HepG2 (cell line): Measurements from ENCODE around the gene GNA12. TPM values are rescaled to one million over a fixed set of nuclear protein-coding genes. Genes with fewer than 3 reads are reported as not detected.

Experiments
- ATAC-seq: fragments of 200-7000 bp; cut with Tn5 transposase; 3 replicates; pipeline ENCODE4 v1.9.1; 2020; ENCODE audit warnings: mild to moderate bottlenecking, moderate library complexity
- BruUV-seq: library from RNA; stranded (reverse); fragments of 400-500 nt; replicated peaks from 2 replicates; lab custom pipeline; 2021; lab: Mats Ljungman, UMichigan
- CTCF ChIA-PET: fragments of 300-600 bp; formaldehyde crosslinking; extraction: SDS; loops from one replicate; lab custom pipeline; 2021; ENCODE audit warnings: low total read pairs, inconsistent platforms, low intra/inter-chr PET ratio; lab: Yijun Ruan, JAX
- POLR2A ChIA-PET: fragments of 350-600 bp; sonication (Branson Sonifier 250); formaldehyde crosslinking; loops from one replicate; lab custom pipeline; 2020; ENCODE audit warnings: antibody characterized with exemption, inconsistent platforms; lab: Yijun Ruan, JAX
- DNase-seq: peaks from one replicate; pipeline ENCODE4 v3.0.0-alpha.2; 2015; ENCODE audit warnings: low spot score
- FAIRE-seq: peaks from 3 replicates; lab custom pipeline; 2011; peaks lifted over from hg19 to GRCh38; lab: Jason Lieb, UNC
- H2AFZ ChIP-seq: one replicate; pipeline ENCODE4 v1.6.1; 2011; ENCODE audit warnings: low read length, inconsistent platforms
- H3K27ac ChIP-seq: fragments of 300-600 bp; 3 replicates; pipeline ENCODE4 v1.8.0; 2011; ENCODE audit warnings: mixed run types, mild to moderate bottlenecking, mixed read lengths, low read length, inconsistent platforms; ENCODE audit not compliant: insufficient read depth; ENCODE audit errors: extremely low read length
- H3K27me3 ChIP-seq, 2 experiments: fragments of 200-600 bp in 1 of 2; 2 replicates in 1 of 2; 3 replicates in 1 of 2; pipeline versions ENCODE4 v1.6.0 to v1.8.0; 2011; ENCODE audit warnings: low read length in 2 of 2, mild to moderate bottlenecking in 2 of 2, moderate library complexity in 2 of 2, inconsistent platforms in 1 of 2; ENCODE audit not compliant: insufficient read depth in 2 of 2, control insufficient read depth in 1 of 2
- H3K36me3 ChIP-seq, 2 experiments: fragments of 200-600 bp in 1 of 2; replicated peaks in 1 of 2; 2 replicates in 1 of 2; 3 replicates in 1 of 2; pipeline versions ENCODE4 v1.5.1 to v1.8.0; 2011; ENCODE audit warnings: low read length in 2 of 2, inconsistent platforms in 1 of 2; ENCODE audit not compliant: insufficient read depth in 2 of 2, control insufficient read depth in 1 of 2
- H3K4me1 ChIP-seq: 2 replicates; pipeline ENCODE4 v1.5.1; 2012; ENCODE audit warnings: low read length, inconsistent platforms; ENCODE audit not compliant: insufficient read depth
- H3K4me2 ChIP-seq: 2 replicates; pipeline ENCODE4 v1.6.0; 2011; ENCODE audit warnings: low read depth, low read length, inconsistent platforms
- H3K4me3 ChIP-seq, 3 experiments: fragments of 200-600 bp in 1 of 3; sonication (generic), shearing (Covaris generic) in 1 of 3; replicated peaks in 1 of 3; 2 replicates each; pipeline ENCODE4 v1.5.1; 2011 to 2016; ENCODE audit warnings: low read length in 3 of 3, inconsistent platforms in 2 of 3, low read depth in 2 of 3, mild to moderate bottlenecking in 2 of 3, control low read depth in 1 of 3, mixed read lengths in 1 of 3; ENCODE audit not compliant: insufficient read depth in 1 of 3
- H3K79me2 ChIP-seq: one replicate; pipeline ENCODE4 v1.6.1; 2011; ENCODE audit warnings: low read length, inconsistent platforms; ENCODE audit not compliant: insufficient read depth
- H3K9ac ChIP-seq: 2 replicates; pipeline ENCODE4 v1.6.0; 2011; ENCODE audit warnings: mild to moderate bottlenecking, low read depth, low read length, inconsistent platforms; ENCODE audit not compliant: insufficient read depth
- H3K9me3 ChIP-seq: 2 replicates; pipeline ENCODE4 v1.5.1; 2012; ENCODE audit warnings: mild to moderate bottlenecking, low read length
- H4K20me1 ChIP-seq: 2 replicates; pipeline ENCODE4 v1.6.0; 2011; ENCODE audit warnings: inconsistent platforms, mild to moderate bottlenecking, low read length, moderate library complexity; ENCODE audit not compliant: insufficient read depth
- HMGA1 ChIP-seq: sonication (generic); formaldehyde crosslinking; conservative IDR thresholded peaks from 2 replicates; pipeline ENCODE4 v1.4.0; 2020; ENCODE audit warnings: missing genetic modification reagents
- LCORL ChIP-seq, 2 experiments: fragments of 450-650 bp in 1 of 2; sonication (generic) in 1 of 2; formaldehyde crosslinking in 1 of 2; IDR thresholded peaks; 2 replicates each; pipeline versions ENCODE4 v1.5.0 to v1.6.1; 2017 to 2020; ENCODE audit warnings: antibody characterized with exemption in 1 of 2, missing genetic modification reagents in 1 of 2
- REPIN1 ChIP-seq: sonication (generic); formaldehyde crosslinking; IDR thresholded peaks from 2 replicates; pipeline ENCODE4 v1.8.0; 2022; ENCODE audit warnings: missing genetic modification reagents, low read depth, mild to moderate bottlenecking, borderline replicate concordance
- ZNF329 ChIP-seq: sonication (generic); formaldehyde crosslinking; IDR thresholded peaks from 2 replicates; pipeline ENCODE4 v1.9.0; 2021; ENCODE audit warnings: low read depth, mild to moderate bottlenecking, missing genetic modification reagents
- whole genome bisulfite sequencing: methylation state at CpG from one replicate; pipeline ENCODE4 v1.1.6; 2017; ENCODE audit warnings: low lambda C conversion rate; 5-methylcytosine and 5-hydroxymethylcytosine counted together
- in situ Hi-C: cut with HindIII; loops from 2 replicates; pipeline ENCODE4 v1.10.0; 2017; ENCODE audit warnings: low pct_unique_long_range_greater_than_20kb; ENCODE audit not compliant: extremely low pct_ligation_motif_present
- intact Hi-C: fragments of 100-400 bp; cut with micrococcal nuclease; formaldehyde crosslinking; loops from one replicate; pipeline ENCODE4 v1.10.0; 2022; ENCODE audit not compliant: unreplicated experiment
- polyA plus RNA-seq, 8 experiments: library from polyadenylated mRNA; depleted of rRNA in 3 of 8; stranded (reverse) in 7 of 8; unstranded in 1 of 8; fragments of >200 nt; fragmentation: Illumina TruSeq in 4 of 8; extraction: Trizol in 4 of 8; gene quantifications; 2 replicates each; pipeline versions ENCODE4 v1.2.1 to v1.2.3, GENCODE V29; 2011 to 2016; ENCODE audit warnings: low read depth in 4 of 8, missing spikeins in 1 of 8, mixed read lengths in 1 of 8; ENCODE audit not compliant: insufficient read depth in 1 of 8
- total RNA-seq, 5 experiments: library from RNA; depleted of rRNA; stranded (reverse); fragments of >200 nt; fragmentation: Illumina TruSeq; extraction: Trizol; gene quantifications; 2 replicates each; pipeline ENCODE4 v1.2.3, GENCODE V29; 2016; ENCODE audit warnings: low read depth in 1 of 5
- TF ChIP-seq, protein P1 (sequence below): sonication (generic); formaldehyde crosslinking; IDR thresholded peaks from 2 replicates; pipeline ENCODE4 v1.9.0; 2021; ENCODE audit warnings: missing genetic modification reagents, mild to moderate bottlenecking, borderline replicate concordance
- TF ChIP-seq, protein P2 (sequence below): sonication (generic); formaldehyde crosslinking; IDR thresholded peaks from 2 replicates; pipeline ENCODE4 v1.5.0; 2020; ENCODE audit warnings: mild to moderate bottlenecking, missing genetic modification reagents, borderline replicate concordance
- TF ChIP-seq, protein P3 (sequence below): IDR thresholded peaks from 2 replicates; pipeline ENCODE4 v1.4.0; 2020; ENCODE audit warnings: mild to moderate bottlenecking, missing genetic modification reagents
- TF ChIP-seq, protein P4 (sequence below): sonication (generic); formaldehyde crosslinking; IDR thresholded peaks from 2 replicates; pipeline ENCODE4 v1.4.0; 2020; ENCODE audit warnings: missing genetic modification reagents, borderline replicate concordance

Gene GNA12
- total and polyA plus RNA-seq, 2 of the 13 experiments (the other 11 are each of a cell fraction or from before 2014, with no cell fraction given): 16.2 to 50.9 TPM

DNA sequence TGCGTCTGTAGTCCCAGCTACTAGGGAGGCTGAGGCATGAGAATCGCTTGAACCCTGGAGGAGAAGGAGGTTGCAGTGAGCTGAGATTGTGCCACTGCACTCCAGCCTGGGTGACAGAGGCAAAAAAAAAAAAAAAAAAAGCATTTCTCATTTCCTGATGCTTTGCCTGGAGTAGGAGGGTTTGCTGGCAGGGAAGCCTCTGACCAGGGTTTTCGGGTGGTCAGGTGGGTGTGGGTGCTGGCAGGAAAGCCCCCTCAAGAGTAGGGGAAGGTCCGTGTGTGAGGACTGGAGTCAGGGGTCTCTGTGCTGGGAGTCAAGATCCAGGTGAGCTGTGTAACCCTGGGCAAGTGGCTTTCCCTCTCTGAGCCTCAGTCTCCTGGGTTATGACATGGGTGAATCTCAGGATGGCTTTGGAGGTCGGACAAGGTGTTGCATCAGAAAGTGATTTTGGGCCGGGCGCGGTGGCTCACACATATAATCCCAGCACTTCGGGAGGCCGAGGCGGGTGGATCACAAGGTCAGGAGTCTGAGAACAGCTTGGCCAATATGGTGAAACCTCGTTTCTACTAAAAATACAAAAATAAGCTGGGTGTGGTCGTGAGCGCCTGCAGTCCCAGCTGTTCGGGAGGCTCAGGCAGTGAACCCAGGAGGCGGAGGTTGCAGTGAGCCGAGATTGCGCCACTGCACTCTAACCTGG is 152.9 kb downstream of the GNA12 start:
- peak overlapping the region in 1 of 3 experiments; percentile 25; a peak in 1 of 6 replicates for H3K4me3 ChIP-seq
- no peaks in the 10 kb centered on the region for H3K79me2 ChIP-seq
- ChIA-PET CTCF (no interaction called here), POLR2A (interaction anchor here (0.6 to 1.8 kb wide), 4 partner anchors 9 to 135 kb away, joined by 3 to 4 read pairs (median 3); partner anchors contain the start of gene BRAT1)
- H3K36me3 ChIP-seq: no peaks in the 10 kb centered on the region
- intact Hi-C loops (no loop called here), in situ Hi-C loops (no loop called here)
- H3K9ac ChIP-seq: no peak overlapping the region
- H3K27ac ChIP-seq: no peak overlapping the region
- H2AFZ ChIP-seq: no peak overlapping the region
- no peak for ATAC-seq
- WGBS: 15% methylated on average over 17 of the region's 18 CpGs
- no peaks in the 10 kb centered on the region for H3K9me3 ChIP-seq
- DNase-seq: no peak
- no TSS peak for BruUV-seq
- H4K20me1 ChIP-seq: no peaks in the 10 kb centered on the region
- FAIRE-seq: no peak
- H3K27me3 ChIP-seq: peaks cover 19 to 63% of the 10 kb centered on the region in 2 experiments
- peak overlapping the region; percentile 57 for H3K4me2 ChIP-seq
- peaks cover 43% of the 10 kb centered on the region for H3K4me1 ChIP-seq
- TF ChIP-seq, protein P1, sequence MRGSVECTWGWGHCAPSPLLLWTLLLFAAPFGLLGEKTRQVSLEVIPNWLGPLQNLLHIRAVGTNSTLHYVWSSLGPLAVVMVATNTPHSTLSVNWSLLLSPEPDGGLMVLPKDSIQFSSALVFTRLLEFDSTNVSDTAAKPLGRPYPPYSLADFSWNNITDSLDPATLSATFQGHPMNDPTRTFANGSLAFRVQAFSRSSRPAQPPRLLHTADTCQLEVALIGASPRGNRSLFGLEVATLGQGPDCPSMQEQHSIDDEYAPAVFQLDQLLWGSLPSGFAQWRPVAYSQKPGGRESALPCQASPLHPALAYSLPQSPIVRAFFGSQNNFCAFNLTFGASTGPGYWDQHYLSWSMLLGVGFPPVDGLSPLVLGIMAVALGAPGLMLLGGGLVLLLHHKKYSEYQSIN (CRISPR knock-in tag): no peak
- TF ChIP-seq LCORL (IDR thresholded peaks at IDR 0.05) (no peak), LCORL (CRISPR knock-in tag; IDR thresholded peaks at IDR 0.05) (0 out of 2 replicates have a peak, but pooled peaks have one; percentile 37), REPIN1 (no peak), ZNF329 (CRISPR knock-in tag) (no peak), HMGA1 (CRISPR knock-in tag) (no peak)
- TF ChIP-seq, protein P2, sequence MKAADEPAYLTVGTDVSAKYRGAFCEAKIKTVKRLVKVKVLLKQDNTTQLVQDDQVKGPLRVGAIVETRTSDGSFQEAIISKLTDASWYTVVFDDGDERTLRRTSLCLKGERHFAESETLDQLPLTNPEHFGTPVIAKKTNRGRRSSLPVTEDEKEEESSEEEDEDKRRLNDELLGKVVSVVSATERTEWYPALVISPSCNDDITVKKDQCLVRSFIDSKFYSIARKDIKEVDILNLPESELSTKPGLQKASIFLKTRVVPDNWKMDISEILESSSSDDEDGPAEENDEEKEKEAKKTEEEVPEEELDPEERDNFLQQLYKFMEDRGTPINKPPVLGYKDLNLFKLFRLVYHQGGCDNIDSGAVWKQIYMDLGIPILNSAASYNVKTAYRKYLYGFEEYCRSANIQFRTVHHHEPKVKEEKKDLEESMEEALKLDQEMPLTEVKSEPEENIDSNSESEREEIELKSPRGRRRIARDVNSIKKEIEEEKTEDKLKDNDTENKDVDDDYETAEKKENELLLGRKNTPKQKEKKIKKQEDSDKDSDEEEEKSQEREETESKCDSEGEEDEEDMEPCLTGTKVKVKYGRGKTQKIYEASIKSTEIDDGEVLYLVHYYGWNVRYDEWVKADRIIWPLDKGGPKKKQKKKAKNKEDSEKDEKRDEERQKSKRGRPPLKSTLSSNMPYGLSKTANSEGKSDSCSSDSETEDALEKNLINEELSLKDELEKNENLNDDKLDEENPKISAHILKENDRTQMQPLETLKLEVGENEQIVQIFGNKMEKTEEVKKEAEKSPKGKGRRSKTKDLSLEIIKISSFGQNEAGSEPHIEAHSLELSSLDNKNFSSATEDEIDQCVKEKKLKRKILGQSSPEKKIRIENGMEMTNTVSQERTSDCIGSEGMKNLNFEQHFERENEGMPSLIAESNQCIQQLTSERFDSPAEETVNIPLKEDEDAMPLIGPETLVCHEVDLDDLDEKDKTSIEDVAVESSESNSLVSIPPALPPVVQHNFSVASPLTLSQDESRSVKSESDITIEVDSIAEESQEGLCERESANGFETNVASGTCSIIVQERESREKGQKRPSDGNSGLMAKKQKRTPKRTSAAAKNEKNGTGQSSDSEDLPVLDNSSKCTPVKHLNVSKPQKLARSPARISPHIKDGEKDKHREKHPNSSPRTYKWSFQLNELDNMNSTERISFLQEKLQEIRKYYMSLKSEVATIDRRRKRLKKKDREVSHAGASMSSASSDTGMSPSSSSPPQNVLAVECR (CRISPR knock-in tag): no peak
- TF ChIP-seq, protein P3, sequence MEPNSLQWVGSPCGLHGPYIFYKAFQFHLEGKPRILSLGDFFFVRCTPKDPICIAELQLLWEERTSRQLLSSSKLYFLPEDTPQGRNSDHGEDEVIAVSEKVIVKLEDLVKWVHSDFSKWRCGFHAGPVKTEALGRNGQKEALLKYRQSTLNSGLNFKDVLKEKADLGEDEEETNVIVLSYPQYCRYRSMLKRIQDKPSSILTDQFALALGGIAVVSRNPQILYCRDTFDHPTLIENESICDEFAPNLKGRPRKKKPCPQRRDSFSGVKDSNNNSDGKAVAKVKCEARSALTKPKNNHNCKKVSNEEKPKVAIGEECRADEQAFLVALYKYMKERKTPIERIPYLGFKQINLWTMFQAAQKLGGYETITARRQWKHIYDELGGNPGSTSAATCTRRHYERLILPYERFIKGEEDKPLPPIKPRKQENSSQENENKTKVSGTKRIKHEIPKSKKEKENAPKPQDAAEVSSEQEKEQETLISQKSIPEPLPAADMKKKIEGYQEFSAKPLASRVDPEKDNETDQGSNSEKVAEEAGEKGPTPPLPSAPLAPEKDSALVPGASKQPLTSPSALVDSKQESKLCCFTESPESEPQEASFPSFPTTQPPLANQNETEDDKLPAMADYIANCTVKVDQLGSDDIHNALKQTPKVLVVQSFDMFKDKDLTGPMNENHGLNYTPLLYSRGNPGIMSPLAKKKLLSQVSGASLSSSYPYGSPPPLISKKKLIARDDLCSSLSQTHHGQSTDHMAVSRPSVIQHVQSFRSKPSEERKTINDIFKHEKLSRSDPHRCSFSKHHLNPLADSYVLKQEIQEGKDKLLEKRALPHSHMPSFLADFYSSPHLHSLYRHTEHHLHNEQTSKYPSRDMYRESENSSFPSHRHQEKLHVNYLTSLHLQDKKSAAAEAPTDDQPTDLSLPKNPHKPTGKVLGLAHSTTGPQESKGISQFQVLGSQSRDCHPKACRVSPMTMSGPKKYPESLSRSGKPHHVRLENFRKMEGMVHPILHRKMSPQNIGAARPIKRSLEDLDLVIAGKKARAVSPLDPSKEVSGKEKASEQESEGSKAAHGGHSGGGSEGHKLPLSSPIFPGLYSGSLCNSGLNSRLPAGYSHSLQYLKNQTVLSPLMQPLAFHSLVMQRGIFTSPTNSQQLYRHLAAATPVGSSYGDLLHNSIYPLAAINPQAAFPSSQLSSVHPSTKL (CRISPR knock-in tag): no peak
- TF ChIP-seq, protein P4, sequence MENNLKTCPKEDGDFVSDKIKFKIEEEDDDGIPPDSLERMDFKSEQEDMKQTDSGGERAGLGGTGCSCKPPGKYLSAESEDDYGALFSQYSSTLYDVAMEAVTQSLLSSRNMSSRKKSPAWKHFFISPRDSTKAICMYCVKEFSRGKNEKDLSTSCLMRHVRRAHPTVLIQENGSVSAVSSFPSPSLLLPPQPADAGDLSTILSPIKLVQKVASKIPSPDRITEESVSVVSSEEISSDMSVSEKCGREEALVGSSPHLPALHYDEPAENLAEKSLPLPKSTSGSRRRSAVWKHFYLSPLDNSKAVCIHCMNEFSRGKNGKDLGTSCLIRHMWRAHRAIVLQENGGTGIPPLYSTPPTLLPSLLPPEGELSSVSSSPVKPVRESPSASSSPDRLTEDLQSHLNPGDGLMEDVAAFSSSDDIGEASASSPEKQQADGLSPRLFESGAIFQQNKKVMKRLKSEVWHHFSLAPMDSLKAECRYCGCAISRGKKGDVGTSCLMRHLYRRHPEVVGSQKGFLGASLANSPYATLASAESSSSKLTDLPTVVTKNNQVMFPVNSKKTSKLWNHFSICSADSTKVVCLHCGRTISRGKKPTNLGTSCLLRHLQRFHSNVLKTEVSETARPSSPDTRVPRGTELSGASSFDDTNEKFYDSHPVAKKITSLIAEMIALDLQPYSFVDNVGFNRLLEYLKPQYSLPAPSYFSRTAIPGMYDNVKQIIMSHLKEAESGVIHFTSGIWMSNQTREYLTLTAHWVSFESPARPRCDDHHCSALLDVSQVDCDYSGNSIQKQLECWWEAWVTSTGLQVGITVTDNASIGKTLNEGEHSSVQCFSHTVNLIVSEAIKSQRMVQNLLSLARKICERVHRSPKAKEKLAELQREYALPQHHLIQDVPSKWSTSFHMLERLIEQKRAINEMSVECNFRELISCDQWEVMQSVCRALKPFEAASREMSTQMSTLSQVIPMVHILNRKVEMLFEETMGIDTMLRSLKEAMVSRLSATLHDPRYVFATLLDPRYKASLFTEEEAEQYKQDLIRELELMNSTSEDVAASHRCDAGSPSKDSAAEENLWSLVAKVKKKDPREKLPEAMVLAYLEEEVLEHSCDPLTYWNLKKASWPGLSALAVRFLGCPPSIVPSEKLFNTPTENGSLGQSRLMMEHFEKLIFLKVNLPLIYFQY (CRISPR knock-in tag): no peak
